DOHH2 (cell line): ENCODE data around the gene ROR1.

Experiments
- H3F3A ChIP-seq: fragments of 200-600 bp; sonication (generic), shearing (Covaris generic); 2 replicates; pipeline ENCODE4 v1.6.0; 2016; ENCODE audit warnings: antibody characterized with exemption, mild to moderate bottlenecking; ENCODE audit not compliant: control insufficient read depth, insufficient read depth
- H3K27ac ChIP-seq: fragments of 200-600 bp; sonication (generic); 2 replicates; pipeline ENCODE4 v1.5.1; 2014; ENCODE audit warnings: low read depth, mild to moderate bottlenecking, low read length, moderate library complexity
- H3K27me3 ChIP-seq: fragments of 200-600 bp; sonication (generic); 2 replicates; pipeline ENCODE4 v1.6.1; 2014; ENCODE audit warnings: mild to moderate bottlenecking, low read length, mixed read lengths; ENCODE audit not compliant: control insufficient read depth
- H3K36me3 ChIP-seq: fragments of 200-600 bp; sonication (generic); 2 replicates; pipeline ENCODE4 v1.6.1; 2014; ENCODE audit warnings: mild to moderate bottlenecking, low read length, moderate library complexity, mixed read lengths; ENCODE audit not compliant: control insufficient read depth
- H3K4me1 ChIP-seq: fragments of 200-600 bp; sonication (generic); 2 replicates; pipeline ENCODE4 v1.6.1; 2014; ENCODE audit warnings: mild to moderate bottlenecking, low read length, mixed read lengths; ENCODE audit not compliant: control insufficient read depth
- H3K4me2 ChIP-seq: fragments of 200-600 bp; sonication (generic); 2 replicates; pipeline ENCODE4 v1.6.0; 2014; ENCODE audit warnings: mild to moderate bottlenecking, low read length, moderate library complexity
- H3K4me3 ChIP-seq: fragments of 200-600 bp; sonication (generic); 2 replicates; pipeline ENCODE4 v1.5.1; 2014; ENCODE audit warnings: mild to moderate bottlenecking, low read length, mixed read lengths
- H3K79me2 ChIP-seq: fragments of 200-600 bp; sonication (generic); 2 replicates; pipeline ENCODE4 v1.6.1; 2014; ENCODE audit warnings: mild to moderate bottlenecking, low read length, mixed read lengths; ENCODE audit not compliant: control insufficient read depth
- H3K9me2 ChIP-seq: fragments of 200-600 bp; sonication (generic); replicated peaks from 2 replicates; pipeline ENCODE4 v1.6.1; 2014; ENCODE audit warnings: mild to moderate bottlenecking, low read length, mixed read lengths; ENCODE audit not compliant: control insufficient read depth
- H3K9me3 ChIP-seq: fragments of 200-600 bp; sonication (generic); 2 replicates; pipeline ENCODE4 v1.6.1; 2014; ENCODE audit warnings: antibody characterized with exemption, low read length, mixed read lengths; ENCODE audit not compliant: control insufficient read depth, insufficient read depth
- H4K20me1 ChIP-seq: fragments of 200-600 bp; sonication (generic); 2 replicates; pipeline ENCODE4 v1.6.0; 2014; ENCODE audit warnings: low read depth, mild to moderate bottlenecking, antibody characterized with exemption, low read length, moderate library complexity; ENCODE audit not compliant: control insufficient read depth, insufficient read depth
- CTCF ChIP-seq: fragments of 200-600 bp; sonication (generic); IDR thresholded peaks from one replicate; pipeline ENCODE4 v1.5.1; 2014; ENCODE audit warnings: antibody characterized with exemption, mild to moderate bottlenecking, low read depth, low read length; ENCODE audit not compliant: poor library complexity, severe bottlenecking
- EZH2phosphoT487 ChIP-seq: fragments of 200-600 bp; sonication (generic); IDR thresholded peaks from 2 replicates; pipeline ENCODE4 v1.6.1; 2017; ENCODE audit warnings: borderline replicate concordance, mild to moderate bottlenecking, antibody characterized with exemption, low read length, moderate library complexity, mixed read lengths

Gene ROR1

GRCh38 chr1:63747445-63747844 lies 26.4 kb upstream of the ROR1 start:
- Histone ChIP-seq H3K79me2 (no peaks in the 10 kb centered on the region), H3K9me2 (no peaks in the 10 kb centered on the region), H3F3A (no peaks in the 10 kb centered on the region), H3K36me3 (no peaks in the 10 kb centered on the region), H3K4me2 (no peak overlapping the region), H3K4me3 (no peak overlapping the region), H3K27me3 (no peaks in the 10 kb centered on the region), H4K20me1 (no peaks in the 10 kb centered on the region), H3K9me3 (no peaks in the 10 kb centered on the region), H3K4me1 (no peaks in the 10 kb centered on the region), H3K27ac (no peak overlapping the region)
- no peak for TF ChIP-seq CTCF
- no peak for TF ChIP-seq EZH2phosphoT487

- H3K79me2 ChIP-seq: no peaks in the 10 kb centered on the region
- no peaks in the 10 kb centered on the region for H3K36me3 ChIP-seq
- H3K27me3 ChIP-seq: no peaks in the 10 kb centered on the region
- no peak overlapping the region for H3K4me2 ChIP-seq
- H3F3A ChIP-seq: no peaks in the 10 kb centered on the region
- no peaks in the 10 kb centered on the region for H3K9me3 ChIP-seq
- TF ChIP-seq EZH2phosphoT487 (no peak), CTCF (no peak)
- H3K4me3 ChIP-seq: no peak overlapping the region
- H3K4me1 ChIP-seq: no peaks in the 10 kb centered on the region
- no peaks in the 10 kb centered on the region for H3K9me2 ChIP-seq
- H4K20me1 ChIP-seq: no peaks in the 10 kb centered on the region
- no peak overlapping the region for H3K27ac ChIP-seq
Measured at GRCh38 chr1:63748046-63748580, 25.7 kb upstream of the ROR1 start.

GRCh38 chr1:63748641-63749040 lies 25.2 kb upstream of the ROR1 start:
- no peaks in the 10 kb centered on the region for H3K36me3 ChIP-seq
- no peaks in the 10 kb centered on the region for H3K27me3 ChIP-seq
- H3K4me3 ChIP-seq: no peak overlapping the region
- H3K79me2 ChIP-seq: no peaks in the 10 kb centered on the region
- no peaks in the 10 kb centered on the region for H3F3A ChIP-seq
- H3K27ac ChIP-seq: no peak overlapping the region
- no peaks in the 10 kb centered on the region for H3K9me2 ChIP-seq
- H3K4me2 ChIP-seq: no peak overlapping the region
- H4K20me1 ChIP-seq: no peaks in the 10 kb centered on the region
- no peak for TF ChIP-seq CTCF
- no peak for TF ChIP-seq EZH2phosphoT487
- no peaks in the 10 kb centered on the region for H3K9me3 ChIP-seq
- H3K4me1 ChIP-seq: no peaks in the 10 kb centered on the region
